Astrocyte of the hippocampus (primary cell): ENCODE data around the gene LDB3.

Experiments used
- DNase-seq: peaks from one replicate; pipeline ENCODE4 v3.0.0; 2011; ENCODE audit warnings: low read depth, low spot score

LDB3 gene

GRCh38 chr10:86651631-86652331 is 16.5 kb upstream of the LDB3 start:
- DNase-seq = no peak

- DNase-seq = peak; percentile 51
These were observed 15.7 kb upstream of the LDB3 start for GRCh38 chr10:86652361-86653202.

- no peak for DNase-seq
These were observed 14.9 kb upstream of the LDB3 start for GRCh38 chr10:86653379-86653778.

- no peak for DNase-seq
These were observed 14.3 kb upstream of the LDB3 start for GRCh38 chr10:86653987-86654386.

- peak; percentile 34 for DNase-seq
These were observed 13.7 kb upstream of the LDB3 start, which contains the start of gene OPN4 for GRCh38 chr10:86654411-86655172. Gene OPN4 (plus strand): TSS chr10:86654547. CDS start chr10:86654784, 237 bp downstream.

- no peak for DNase-seq
These were observed 13.2 kb upstream of the LDB3 start for GRCh38 chr10:86655173-86655540.

- DNase-seq = no peak
These were observed 12.7 kb upstream of the LDB3 start for GRCh38 chr10:86655596-86655995.

- DNase-seq = no peak
These were observed 11.3 kb upstream of the LDB3 start for GRCh38 chr10:86657011-86657395.

- no peak for DNase-seq
These were observed 10.8 kb upstream of the LDB3 start for GRCh38 chr10:86657396-86658011.

- no peak for DNase-seq
These were observed 10.0 kb upstream of the LDB3 start for GRCh38 chr10:86658261-86658741.

- DNase-seq = no peak
These were observed 9.6 kb upstream of the LDB3 start for GRCh38 chr10:86658751-86659150.

- DNase-seq = no peak
These were observed 9.1 kb upstream of the LDB3 start for GRCh38 chr10:86659161-86659691.

- no peak for DNase-seq
These were observed 8.4 kb upstream of the LDB3 start for GRCh38 chr10:86659721-86660453.

- peak; percentile 39 for DNase-seq
These were observed 6.9 kb upstream of the LDB3 start for GRCh38 chr10:86661161-86662025.

GRCh38 chr10:86662186-86663045 is 5.9 kb upstream of the LDB3 start:
- DNase-seq = no peak

- no peak for DNase-seq
These were observed 5.3 kb upstream of the LDB3 start for GRCh38 chr10:86663046-86663345.

GRCh38 chr10:86663576-86664339 is 4.6 kb upstream of the LDB3 start:
- DNase-seq = no peak
